Measurements from ENCODE around the gene ADGRD1. TPM values are rescaled to one million over a fixed set of nuclear protein-coding genes. Genes with fewer than 3 reads are reported as not detected.

The ADGRD1 gene
- polyA plus RNA-seq, 4 donors = 14.9 to 19.3 (median 18.1) TPM

DNA sequence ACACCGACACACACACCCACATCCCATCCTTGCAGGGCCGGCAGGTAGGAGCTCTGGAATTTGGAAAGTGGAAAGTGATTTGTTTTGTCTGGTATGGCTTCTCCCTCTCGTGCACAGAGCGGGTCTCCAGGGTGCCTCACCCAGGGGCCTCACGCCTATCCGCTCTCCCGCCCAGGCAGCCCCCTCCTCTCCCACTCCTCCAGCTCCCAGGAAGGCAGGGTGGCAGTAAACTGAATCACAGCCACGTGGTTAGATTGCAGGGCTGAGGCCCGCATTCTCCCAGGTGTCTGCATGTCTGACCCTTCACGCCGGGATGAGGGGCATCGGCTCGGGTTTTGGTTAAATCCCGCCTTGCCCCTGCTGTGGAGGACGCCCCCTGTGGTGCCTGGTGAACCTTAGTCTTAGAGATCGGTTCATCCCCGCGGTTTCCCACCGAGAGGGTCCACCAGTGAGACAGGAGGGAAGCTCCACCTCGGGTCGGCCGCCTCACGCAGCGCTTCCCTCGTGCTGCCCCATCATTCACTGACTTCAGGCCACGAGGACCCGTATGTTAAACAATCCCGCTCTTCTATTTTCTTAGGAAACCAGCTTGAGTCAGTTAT lies 64.4 kb downstream of the ADGRD1 start:
- DNase-seq (ENCODE audit: low read depth in 4 of 4, low spot score in 3 of 4) = no peak

DNA sequence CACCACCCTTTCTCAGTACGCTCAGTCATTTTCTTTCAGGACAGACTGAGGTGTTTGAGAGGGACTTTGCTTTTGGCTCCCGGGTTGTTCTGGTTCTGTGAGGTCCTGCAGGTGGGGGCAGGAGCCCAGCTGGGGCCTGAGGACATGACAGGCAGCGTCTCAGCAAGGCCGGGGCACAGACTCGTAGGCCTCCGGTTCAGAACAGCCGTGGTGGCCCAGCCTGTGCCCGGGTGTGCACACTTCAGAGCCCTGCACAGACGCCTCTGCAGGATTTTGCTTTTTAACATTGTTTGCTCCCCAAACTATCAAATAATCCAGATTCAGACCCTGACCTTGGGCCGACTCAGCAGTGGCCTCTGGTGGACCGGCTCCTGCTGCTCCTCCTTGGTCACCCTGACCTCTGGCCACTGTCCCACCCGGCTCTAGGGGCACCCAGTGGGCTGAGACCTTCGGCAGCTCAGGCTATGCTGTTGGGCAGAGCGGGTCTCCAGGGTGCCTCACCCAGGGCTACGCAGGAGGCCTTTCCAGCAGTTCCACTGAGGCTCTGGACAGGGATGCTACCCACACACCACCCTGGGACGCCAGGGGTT lies 65.2 kb downstream of the ADGRD1 start:
- DNase-seq (ENCODE audit: low read depth in 4 of 4, low spot score in 3 of 4) = no peak

DNA sequence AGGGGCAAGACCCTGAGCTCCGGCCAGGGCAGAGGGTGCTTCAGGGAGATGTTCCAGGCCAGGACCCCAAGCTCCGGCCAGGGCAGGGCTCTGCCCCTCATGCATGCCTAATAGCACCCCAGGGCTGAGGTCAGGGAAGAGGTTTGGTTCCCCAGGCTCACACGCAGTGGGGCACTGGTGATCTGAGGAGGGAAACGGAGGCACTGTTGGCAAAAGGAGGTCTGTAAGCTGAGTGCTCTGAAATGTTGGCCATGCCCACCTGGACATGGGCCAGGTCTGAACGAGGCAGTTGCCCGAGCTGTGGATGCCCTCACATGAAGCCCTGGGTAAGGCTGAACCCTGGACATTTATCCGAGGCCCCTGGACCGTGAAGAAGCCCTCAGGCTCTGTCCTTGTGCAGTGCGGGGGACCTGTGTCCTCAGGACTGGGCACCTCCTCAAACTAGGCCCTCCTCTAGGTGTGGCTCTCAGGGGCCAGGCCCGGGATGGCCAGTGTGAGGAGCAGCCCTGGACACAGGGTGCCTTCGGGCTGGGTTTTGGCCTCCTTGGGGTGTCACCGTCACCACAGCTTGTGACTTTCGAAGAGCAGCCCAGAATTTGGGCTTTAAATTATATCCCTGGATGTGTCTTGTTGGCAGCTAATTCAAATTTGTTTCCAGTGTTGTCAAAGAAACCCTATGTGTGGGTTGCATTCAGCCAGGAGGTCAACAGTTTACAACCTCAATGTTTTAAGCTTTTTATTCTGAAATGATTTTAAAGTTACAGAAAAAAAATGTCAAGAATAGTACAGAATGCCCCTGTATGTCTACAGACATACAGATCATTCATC lies 66.8 kb downstream of the ADGRD1 start:
- DNase-seq (ENCODE audit: low read depth in 4 of 4, low spot score in 3 of 4) = no peak

DNA sequence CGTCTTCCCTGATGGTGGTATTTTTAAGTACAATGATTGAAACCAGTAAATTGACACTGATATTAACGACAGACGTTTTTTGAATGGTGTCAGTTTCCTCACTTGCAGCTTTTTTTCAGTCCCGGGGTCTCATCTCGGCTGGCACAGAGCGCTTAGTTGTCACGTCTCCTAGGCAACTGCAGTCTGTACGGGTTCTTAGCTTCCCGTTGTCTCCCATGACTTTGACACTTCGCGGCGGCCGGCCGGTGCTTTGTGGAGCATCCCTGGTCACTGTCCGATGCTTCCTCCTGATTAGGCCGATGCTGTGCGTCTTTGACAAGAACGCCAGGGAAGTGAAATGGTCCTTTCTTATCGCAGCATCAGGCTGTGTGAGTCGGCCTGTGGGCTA lies 67.4 kb downstream of the ADGRD1 start:
- no peak for DNase-seq (ENCODE audit: low read depth in 4 of 4, low spot score in 3 of 4)

DNA sequence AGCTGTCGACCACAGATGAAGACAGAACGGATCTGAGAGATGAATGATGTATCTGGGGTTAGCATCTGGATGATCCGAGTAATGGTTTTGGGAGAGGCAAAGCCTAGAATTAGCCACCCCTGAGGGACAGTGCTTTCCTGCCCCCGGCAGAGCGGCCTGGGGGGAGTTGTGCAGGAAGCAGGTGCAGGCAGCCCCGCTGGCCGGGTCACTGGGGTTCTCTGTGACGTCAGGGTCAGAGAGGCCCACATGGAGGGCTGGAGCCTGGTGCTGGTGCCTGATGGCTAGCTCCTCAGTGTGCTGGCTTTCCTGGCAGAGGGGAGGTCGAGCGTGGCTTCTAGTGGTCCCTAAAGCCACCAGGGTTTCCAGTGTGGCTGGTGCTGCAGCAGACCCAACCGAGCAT lies 70.3 kb downstream of the ADGRD1 start:
- DNase-seq (ENCODE audit: low read depth in 4 of 4, low spot score in 3 of 4) = no peak

DNA sequence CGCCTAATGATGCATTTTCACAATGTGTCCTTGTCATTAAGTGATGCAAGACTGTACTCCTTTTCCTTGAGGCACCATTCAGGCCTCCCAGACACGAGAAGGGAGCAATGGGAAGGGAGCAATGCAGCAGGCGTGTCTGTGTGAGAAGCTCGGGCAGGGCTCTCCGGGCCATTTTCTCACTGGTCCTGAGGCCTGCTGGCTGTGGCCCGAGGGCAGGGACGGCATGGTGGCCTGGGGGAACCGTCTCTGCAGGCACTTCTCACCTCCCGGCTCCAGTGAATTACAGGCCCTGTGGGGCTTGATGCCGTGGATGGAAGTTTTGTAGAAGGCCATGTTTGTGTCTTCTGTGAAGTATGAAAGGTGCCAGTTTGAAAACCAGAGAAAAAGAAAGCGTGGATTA lies 71.0 kb downstream of the ADGRD1 start:
- no peak for DNase-seq (ENCODE audit: low read depth in 4 of 4, low spot score in 3 of 4)

DNA sequence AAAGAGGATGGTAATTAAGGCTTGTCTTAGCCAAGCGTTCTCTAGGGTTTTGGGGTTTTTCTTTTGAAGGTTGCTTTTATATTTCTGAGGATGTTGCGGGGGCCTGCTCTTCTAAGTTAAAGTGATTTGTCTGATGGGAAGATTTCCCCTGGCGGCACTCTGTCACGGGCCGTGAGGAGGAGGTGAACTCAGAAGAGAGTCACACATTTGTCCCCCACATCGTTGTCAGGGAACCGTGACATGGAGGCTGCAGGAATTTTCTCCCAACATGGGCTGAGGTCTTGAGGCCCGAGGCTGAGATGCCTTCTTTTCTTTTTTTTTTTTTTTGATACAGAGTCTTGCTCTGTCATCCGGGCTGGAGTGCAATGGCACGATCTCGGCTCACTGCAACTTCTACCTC lies 71.5 kb downstream of the ADGRD1 start:
- no peak for DNase-seq (ENCODE audit: low read depth in 4 of 4, low spot score in 3 of 4)

DNA sequence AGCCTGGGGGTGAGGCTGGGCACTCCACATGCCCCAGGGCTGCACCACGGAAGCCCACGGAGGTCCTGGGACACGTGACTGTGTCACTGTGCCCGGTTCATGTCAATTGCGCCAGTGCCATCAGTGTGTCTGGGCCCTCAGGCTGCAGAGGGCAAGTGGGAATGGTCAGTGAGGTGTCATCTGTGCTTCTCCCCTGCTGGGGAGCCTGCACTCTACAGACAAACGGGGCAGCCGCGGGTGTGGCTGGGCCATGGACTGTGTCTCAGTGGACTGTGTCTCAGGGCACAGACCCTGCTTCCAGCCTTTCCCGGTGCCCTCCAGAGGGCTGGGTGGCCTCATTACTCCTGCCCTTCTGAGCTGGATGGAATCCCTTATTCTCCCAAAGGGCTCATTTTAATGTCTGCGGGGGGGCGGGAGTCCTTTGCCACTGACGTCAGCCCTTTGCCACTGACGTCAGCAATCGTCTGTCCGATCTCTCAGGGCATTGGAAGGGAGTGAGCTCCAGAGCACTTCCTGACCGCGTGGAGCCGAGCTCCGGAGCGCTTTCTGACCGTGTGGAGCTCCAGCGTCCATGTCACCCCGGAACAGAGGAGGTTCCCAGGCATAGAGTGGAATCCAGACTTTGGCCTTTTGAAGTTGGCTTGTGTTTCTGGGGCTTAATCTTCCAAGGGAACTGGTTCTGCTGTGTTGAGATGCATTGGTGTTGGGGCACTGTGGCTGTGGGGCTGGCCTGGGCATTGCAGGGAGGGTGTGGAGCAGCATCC lies 72.4 kb downstream of the ADGRD1 start:
- DNase-seq (ENCODE audit: low read depth in 4 of 4, low spot score in 3 of 4) = no peak

DNA sequence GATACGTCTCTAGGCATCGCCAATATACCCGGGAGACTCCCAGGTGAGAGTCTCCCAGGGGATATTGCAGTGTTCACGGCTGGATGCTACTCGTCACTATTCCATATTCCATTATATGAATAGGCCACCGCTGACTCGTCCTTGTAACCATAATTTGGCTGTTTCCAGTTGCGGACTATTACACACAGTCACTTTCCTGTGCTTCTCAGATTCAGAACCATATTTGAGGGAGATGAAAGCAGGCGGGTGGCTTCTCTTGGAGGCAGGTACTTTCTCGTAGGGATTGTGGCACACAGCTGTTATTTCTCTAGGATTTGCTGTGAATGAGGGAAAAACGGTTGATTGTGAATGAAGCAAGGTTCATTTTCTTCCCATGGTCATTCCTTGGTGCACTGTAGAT lies 73.0 kb downstream of the ADGRD1 start:
- no peak for DNase-seq (ENCODE audit: low read depth in 4 of 4, low spot score in 3 of 4)

DNA sequence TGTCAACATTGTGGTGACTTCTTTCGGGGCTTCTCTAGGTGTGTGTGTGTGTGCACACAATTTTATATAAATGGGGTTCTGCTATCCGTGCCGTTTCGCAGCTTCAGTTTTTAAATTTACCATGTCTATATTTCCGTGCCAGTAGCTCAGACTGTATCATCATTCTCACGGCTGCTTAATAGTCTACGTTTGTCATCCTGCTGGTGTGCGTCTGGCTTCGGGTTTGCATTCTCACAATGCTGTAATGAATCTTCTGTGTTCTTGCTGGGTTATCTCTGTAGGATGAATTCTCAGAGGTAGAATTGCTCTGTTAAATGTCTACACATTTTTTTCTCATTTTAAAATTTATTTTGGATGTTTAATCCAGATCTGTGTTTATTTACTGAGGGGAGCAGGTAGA lies 73.6 kb downstream of the ADGRD1 start:
- no peak for DNase-seq (ENCODE audit: low read depth in 4 of 4, low spot score in 3 of 4)

DNA sequence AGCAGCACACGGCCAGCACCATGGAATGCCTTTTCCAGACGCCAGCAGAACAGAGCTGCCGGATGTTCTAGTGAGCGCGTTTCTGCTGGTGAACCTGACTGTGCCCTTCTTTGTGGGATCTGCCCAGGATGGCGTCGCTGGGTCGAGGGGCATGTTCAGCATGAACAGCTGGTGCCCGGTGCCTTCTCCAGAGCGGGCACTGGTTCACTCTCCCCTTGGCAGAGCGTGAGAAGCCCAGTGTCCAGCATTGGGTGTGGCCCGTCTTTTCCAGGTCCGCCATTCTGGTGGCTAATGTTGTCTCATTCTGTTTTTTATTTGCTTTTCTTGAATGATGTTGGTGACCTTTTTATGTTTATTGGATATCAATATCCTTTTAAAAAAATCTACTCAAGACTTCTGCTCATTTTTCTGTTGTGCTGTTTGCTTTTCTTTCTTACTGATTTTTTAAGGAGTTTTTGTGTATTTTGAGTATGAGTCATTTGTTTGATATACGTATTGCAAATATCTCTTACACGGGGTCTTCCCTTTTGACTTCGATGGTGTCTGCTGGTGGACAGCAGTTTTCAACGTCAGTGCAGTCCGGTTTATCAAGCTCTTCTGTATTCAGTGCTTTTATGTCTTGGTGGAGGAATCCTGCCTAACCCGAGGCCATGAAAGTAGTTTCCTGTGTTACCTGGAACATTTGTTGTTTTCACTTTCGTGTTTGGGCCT lies 74.3 kb downstream of the ADGRD1 start:
- DNase-seq (ENCODE audit: low read depth in 4 of 4, low spot score in 3 of 4) = no peak

DNA sequence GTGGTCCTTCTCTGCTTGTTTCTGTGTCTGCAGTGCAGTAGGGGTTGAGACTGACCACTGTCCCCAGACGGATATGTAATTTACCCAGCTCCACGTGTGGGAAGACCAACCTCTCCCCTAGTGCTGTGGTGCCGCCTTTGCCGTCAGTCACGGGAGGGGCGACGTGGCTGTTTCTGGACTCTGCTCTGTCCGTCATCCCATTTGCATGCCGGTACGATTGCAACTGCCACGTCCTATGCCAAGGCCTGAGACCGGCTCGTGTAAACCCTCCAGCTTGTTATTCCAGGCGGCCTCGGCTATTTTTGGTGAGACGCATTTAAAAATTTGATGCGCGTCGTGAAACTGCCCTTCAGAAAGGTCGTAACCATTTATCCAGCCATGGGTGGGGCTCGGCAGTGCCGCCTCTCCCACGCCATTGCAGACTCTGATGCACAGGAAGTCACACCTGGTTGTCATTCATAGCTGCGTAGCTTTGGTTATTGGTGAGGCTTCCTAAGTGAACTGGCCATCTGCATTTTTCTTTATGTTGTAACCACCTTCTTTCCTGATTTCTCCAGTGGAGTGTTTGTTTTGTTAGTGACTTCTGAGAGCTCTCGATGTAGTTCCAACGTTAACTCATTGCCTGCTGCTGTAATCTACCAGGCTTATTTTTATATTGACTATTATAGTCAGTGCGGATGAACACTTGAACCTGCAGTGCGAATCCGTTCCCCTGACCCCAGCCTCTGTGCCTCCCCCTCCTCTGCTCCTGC lies 75.1 kb downstream of the ADGRD1 start:
- DNase-seq (ENCODE audit: low read depth in 4 of 4, low spot score in 3 of 4) = no peak

DNA sequence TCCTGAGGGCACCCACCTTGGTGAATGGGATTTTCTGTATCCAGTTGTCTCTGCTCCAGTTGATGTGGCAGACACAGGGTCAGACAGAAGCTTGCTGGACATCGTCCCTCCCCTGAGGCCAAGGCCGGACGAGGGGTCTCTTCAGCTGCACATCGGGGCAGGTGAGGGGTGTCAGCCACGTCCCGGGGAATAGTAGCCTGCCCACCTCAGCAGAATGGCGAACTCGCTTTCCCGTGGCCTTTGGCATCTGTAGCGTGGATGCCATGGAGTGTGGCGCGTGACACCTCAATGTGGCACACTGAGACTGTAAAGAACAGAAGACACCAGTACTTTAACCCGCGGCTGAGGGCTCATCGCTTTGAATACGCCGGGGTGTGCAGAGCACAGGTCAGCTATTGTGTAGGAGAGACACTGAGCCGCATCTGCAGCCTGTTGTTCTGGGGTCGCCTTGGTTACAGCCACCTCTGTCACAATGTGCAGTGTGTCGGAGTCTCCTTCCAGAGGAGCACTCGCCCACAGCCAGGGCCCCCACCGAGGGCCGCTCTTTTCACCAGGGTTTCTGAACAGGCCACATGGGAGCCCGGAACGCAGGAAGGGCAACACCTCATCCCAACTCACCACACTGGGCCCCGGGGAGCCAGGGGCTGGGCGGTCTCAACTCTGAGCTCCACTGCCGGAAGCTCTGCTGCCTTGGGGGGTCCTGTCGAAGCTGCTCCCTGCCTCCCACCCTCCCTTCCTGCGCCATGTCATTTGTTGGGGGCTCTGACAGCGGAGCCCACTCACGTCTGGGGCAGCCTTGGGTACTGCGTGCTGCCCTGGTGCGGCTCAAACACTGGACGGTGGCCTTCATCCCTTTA lies 77.0 kb downstream of the ADGRD1 start:
- DNase-seq (ENCODE audit: low read depth in 4 of 4, low spot score in 3 of 4) = no peak

DNA sequence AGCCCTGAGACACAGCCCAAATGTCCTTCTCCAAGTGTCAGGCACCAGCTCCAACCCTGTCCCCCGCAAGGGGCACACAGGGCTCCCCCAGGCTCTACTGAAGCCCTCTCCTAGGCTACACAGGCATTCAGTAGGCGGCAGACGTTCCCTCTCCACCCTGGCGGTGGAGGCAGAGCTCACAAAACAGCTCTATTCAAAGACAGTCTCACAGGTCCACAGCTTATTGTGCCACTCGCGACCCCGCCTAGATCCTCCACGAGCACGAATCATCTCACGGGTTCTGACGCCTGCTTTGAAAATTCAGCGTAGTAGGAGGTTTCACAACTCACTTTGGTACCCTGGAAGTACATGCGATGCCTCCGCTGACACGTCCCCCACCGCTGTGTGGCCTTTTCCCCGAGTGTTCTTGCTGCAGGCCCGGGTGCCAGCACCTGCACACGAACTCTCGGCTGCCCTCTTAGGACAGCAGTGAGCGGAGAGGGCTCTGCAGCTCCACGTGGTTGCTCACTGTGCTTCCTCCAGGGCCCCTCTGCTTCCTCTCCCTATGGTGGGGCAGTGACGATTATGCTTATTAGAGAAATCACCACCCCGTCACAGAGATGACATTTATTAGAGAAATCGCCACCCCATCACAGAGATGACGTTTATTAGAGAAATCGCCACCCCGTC lies 78.5 kb downstream of the ADGRD1 start:
- no peak for DNase-seq (ENCODE audit: low read depth in 4 of 4, low spot score in 3 of 4)

DNA sequence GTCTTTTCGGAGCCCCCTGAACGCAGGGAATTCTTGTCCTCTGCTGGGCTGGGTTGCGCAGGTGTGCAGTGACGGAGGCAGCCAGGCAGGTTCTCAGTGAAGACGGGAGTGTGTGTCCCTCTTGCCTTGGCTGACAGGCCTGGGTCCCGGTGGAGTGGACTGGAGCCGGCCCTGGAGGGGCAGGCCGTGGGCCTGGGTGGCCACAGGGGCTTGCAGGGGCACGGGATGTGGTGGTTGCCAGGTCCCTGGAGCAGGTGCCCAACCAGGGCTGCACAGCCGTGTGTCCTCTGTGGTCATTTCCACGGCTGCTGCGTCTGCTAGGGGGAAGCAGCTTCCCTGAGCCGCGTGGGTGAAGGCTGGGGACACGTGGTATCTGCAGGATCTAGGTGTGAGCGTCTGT lies 79.8 kb downstream of the ADGRD1 start:
- no peak for DNase-seq (ENCODE audit: low read depth in 4 of 4, low spot score in 3 of 4)

DNA sequence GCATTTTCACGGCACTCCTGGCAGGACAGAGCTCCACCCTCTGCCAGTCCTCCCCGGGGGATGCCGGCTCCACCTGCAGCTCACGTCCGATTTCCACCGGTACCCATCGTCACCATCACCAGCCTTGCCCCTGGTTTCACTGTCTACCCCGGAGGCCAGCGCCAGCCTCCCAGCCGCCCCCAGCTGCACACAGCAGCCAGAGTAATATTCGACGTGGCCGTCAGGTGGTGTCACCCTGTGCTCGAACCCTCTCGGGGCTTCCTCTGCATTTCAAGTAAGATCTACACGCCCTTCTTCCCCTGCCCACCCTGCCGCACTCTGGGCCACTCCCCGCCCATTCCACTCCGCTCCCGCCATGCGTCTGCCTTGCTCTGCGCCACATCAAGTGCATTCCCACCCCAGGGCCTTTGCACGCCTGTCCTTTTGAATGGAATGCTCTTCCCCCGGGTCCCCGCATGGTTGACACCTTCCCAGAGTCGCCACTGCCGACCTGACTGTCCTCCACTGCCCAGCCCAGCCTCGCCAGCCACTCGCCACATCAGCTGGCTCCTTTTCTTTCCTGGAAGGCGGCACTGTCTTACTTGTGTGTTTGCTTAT lies 80.3 kb downstream of the ADGRD1 start:
- DNase-seq (ENCODE audit: low read depth in 4 of 4, low spot score in 3 of 4) = no peak

DNA sequence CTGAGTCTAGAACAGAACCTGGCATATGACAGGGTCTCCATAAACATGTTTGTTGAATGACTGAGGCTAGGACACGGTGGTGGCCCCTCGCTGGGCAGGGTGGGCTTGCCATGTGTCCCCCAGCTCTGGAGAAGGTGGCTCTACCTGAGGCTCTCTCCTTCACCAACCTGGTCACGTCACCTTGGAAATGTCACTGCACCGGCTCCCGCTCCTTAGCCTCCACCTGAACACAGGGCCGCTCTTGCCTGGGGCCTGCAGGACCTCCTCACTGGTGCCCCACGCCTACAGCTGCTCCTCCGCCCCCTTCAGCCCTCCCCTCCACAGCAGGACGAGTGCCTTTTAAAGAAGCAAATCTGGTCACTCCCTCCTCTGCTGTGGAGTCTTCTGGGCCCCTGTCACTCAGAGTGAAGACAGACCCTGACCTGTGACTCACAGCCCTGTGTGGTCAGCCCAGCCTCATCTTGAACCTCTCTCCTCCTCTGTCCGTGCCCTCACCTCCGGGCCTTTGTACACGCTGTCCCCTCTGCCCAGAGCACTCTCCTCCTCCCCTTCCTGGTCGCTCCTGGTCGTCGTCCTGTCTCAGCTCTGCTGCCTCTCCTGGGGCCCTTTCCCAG lies 81.0 kb downstream of the ADGRD1 start:
- no peak for DNase-seq (ENCODE audit: low read depth in 4 of 4, low spot score in 3 of 4)

DNA sequence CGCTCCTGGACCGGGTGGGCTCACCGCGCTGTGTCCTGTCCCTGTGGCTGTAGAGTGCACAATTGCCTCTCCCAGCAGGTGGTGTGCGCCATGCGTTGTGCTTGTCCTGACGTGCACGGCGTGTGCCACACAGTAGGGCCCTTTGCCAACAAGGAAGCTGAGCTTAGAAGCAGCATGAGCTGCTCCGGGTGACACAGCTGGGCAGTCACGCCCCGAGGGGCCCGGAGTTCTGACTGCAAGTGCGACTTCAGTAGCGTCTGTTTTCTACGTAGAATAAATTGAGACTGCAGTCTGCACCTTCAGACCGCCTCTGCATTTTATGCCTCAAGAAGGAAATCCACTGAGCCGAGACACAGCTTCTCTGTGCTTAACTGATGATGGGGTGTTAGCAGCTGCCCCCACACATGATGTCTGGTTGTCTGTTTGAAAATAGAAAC lies 81.6 kb downstream of the ADGRD1 start:
- DNase-seq (ENCODE audit: low read depth in 4 of 4, low spot score in 3 of 4) = no peak
